PC-9 (cell line): Measurements from ENCODE around the gene CUEDC2. TPM values are rescaled to one million over a fixed set of nuclear protein-coding genes. Genes with fewer than 3 reads are reported as not detected.

Source experiments
- BruUV-seq: library from RNA; stranded (reverse); fragments of 400-500 nt; replicated peaks from 2 replicates; lab custom pipeline; 2021; lab: Mats Ljungman, UMichigan
- CTCF ChIA-PET: fragments of 300-600 bp; sonication (Branson Sonifier 250); formaldehyde crosslinking; loops from one replicate; lab custom pipeline; 2022; ENCODE audit warnings: antibody characterized with exemption; lab: Charles Lee
- POLR2A ChIA-PET: fragments of 300-600 bp; sonication (Branson Sonifier 250); formaldehyde crosslinking; loops from one replicate; lab custom pipeline; 2022; ENCODE audit warnings: antibody characterized with exemption; ENCODE audit not compliant: unreplicated experiment; lab: Charles Lee
- DNase-seq, 2 experiments: peaks; one replicate each; pipeline versions ENCODE4 v3.0.0 to v3.0.0-alpha.2; 2015 to 2022; ENCODE audit warnings: mixed read lengths in 1 of 2
- H2AFZ ChIP-seq: fragments of 200-600 bp; sonication (generic); 2 replicates; pipeline ENCODE4 v1.8.1; 2017; ENCODE audit warnings: antibody characterized with exemption
- H3F3A ChIP-seq: fragments of 200-600 bp; sonication (generic); 2 replicates; pipeline ENCODE4 v1.8.1; 2017; ENCODE audit warnings: antibody characterized with exemption, mild to moderate bottlenecking, low read depth; ENCODE audit not compliant: insufficient read depth
- H3K27ac ChIP-seq: fragments of 200-600 bp; sonication (generic); 2 replicates; pipeline ENCODE4 v1.6.1; 2016; ENCODE audit warnings: mixed run types
- H3K27me3 ChIP-seq: fragments of 200-600 bp; sonication (generic); 2 replicates; pipeline ENCODE4 v1.6.1; 2016; ENCODE audit warnings: low read depth, mixed run types; ENCODE audit not compliant: insufficient read depth
- H3K36me3 ChIP-seq: fragments of 200-600 bp; sonication (generic); 2 replicates; pipeline ENCODE4 v1.6.1; 2016; ENCODE audit warnings: low read depth, mixed run types
- H3K4me1 ChIP-seq: fragments of 200-600 bp; sonication (generic); replicated peaks from 2 replicates; pipeline ENCODE4 v1.6.1; 2016; ENCODE audit warnings: mixed run types; ENCODE audit not compliant: insufficient read depth
- H3K4me2 ChIP-seq: fragments of 200-600 bp; sonication (generic); 2 replicates; pipeline ENCODE4 v1.6.1; 2017; ENCODE audit warnings: mixed run types
- H3K4me3 ChIP-seq: fragments of 200-600 bp; sonication (generic); 2 replicates; pipeline ENCODE4 v1.6.1; 2016; ENCODE audit warnings: mixed run types
- H3K79me2 ChIP-seq: fragments of 200-600 bp; sonication (generic); 2 replicates; pipeline ENCODE4 v1.6.1; 2017; ENCODE audit warnings: low read depth, mixed run types
- H3K9me2 ChIP-seq: fragments of 200-600 bp; sonication (generic); 2 replicates; pipeline ENCODE4 v1.8.1; 2017; ENCODE audit warnings: mild to moderate bottlenecking; ENCODE audit not compliant: insufficient read depth
- H3K9me3 ChIP-seq: fragments of 200-600 bp; sonication (generic); 2 replicates; pipeline ENCODE4 v1.8.1; 2016; ENCODE audit warnings: low read depth; ENCODE audit not compliant: insufficient read depth
- H4K20me1 ChIP-seq: fragments of 200-600 bp; sonication (generic); 2 replicates; pipeline ENCODE4 v1.8.1; 2017; ENCODE audit not compliant: insufficient read depth
- CTCF ChIP-seq: fragments of 200-600 bp; sonication (generic); conservative IDR thresholded peaks from 2 replicates; pipeline ENCODE4 v1.6.1; 2017; ENCODE audit warnings: mixed run types, antibody characterized with exemption, mild to moderate bottlenecking, moderate library complexity
- EZH2 ChIP-seq: fragments of 200-600 bp; sonication (generic); IDR thresholded peaks from 2 replicates; pipeline ENCODE4 v1.8.0; 2017; ENCODE audit warnings: antibody characterized with exemption, low read depth
- intact Hi-C: fragments of 100-400 bp; cut with micrococcal nuclease; formaldehyde crosslinking; loops from one replicate; pipeline ENCODE4 v1.10.0; 2022; ENCODE audit not compliant: unreplicated experiment
- total RNA-seq: library from RNA; stranded (reverse); gene quantifications from 2 replicates; pipeline ENCODE4 v1.2.3, GENCODE V29; 2021

Gene CUEDC2
- total RNA-seq, 1 experiment from 2014 or later = 46.2 TPM

GRCh38 chr10:102423372-102423968 lies 8.9 kb downstream of the CUEDC2 start:
- no peak overlapping the region for H2AFZ ChIP-seq
- H4K20me1 ChIP-seq = no peaks in the 10 kb centered on the region
- ChIA-PET CTCF (interaction anchor here (0.6 to 1.7 kb wide), 4 partner anchors 30 to 301 kb away, joined by 4 to 14 read pairs (median 6); no protein-coding TSS in a partner anchor), POLR2A (interaction anchor here (0.7 kb wide), 1 partner anchor 122 kb away, joined by 16 read pairs; no protein-coding TSS in a partner anchor)
- no peak overlapping the region for H3K27ac ChIP-seq
- intact Hi-C loops = loop anchor here (2.0 to 5.0 kb wide), 4 partner anchors 39 to 291 kb away; partner anchors contain the start of gene PPRC1
- TF ChIP-seq CTCF (no peak), EZH2 (no peak)
- BruUV-seq = no TSS peak
- H3K4me1 ChIP-seq = peaks cover 5% of the 10 kb centered on the region; the same call in 1 of the 2 replicates
- H3K36me3 ChIP-seq = no peaks in the 10 kb centered on the region
- DNase-seq = no peak
- no peaks in the 10 kb centered on the region for H3K9me2 ChIP-seq
- H3K9me3 ChIP-seq = no peaks in the 10 kb centered on the region
- H3K27me3 ChIP-seq = no peaks in the 10 kb centered on the region
- peak overlapping the region; percentile 97 for H3K4me2 ChIP-seq
- H3K79me2 ChIP-seq = no peaks in the 10 kb centered on the region
- no peaks in the 10 kb centered on the region; the same call in 1 of the 2 replicates for H3F3A ChIP-seq
- no peak overlapping the region for H3K4me3 ChIP-seq

GRCh38 chr10:102422545-102423129 lies 9.7 kb downstream of the CUEDC2 start:
- ChIA-PET POLR2A (interaction anchor here (0.7 kb wide), 1 partner anchor 123 kb away, joined by 16 read pairs; no protein-coding TSS in a partner anchor), CTCF (interaction anchor here (0.6 to 1.7 kb wide), 5 partner anchors 9 to 300 kb away, joined by 3 to 14 read pairs (median 5); no protein-coding TSS in a partner anchor)
- peak; percentile 65 to 79 for DNase-seq
- H3K4me3 ChIP-seq = peak overlapping the region; percentile 94
- no peaks in the 10 kb centered on the region for H3K79me2 ChIP-seq
- H3K27ac ChIP-seq = 0 out of 2 replicates have a peak overlapping the region, but pooled peaks have one; percentile 19
- no peaks in the 10 kb centered on the region for H4K20me1 ChIP-seq
- no peaks in the 10 kb centered on the region for H3K36me3 ChIP-seq
- no peaks in the 10 kb centered on the region for H3K27me3 ChIP-seq
- TF ChIP-seq EZH2 (no peak), CTCF (peak; percentile 67)
- intact Hi-C loops = loop anchor here (1.0 to 5.0 kb wide), 5 partner anchors 28 to 290 kb away; partner anchors contain the start of gene PPRC1
- H3K4me1 ChIP-seq = peaks cover 5% of the 10 kb centered on the region; the same call in 1 of the 2 replicates
- TSS peak; percentile 24 for BruUV-seq
- no peaks in the 10 kb centered on the region; the same call in 1 of the 2 replicates for H3F3A ChIP-seq
- peak overlapping the region; percentile 74 for H2AFZ ChIP-seq
- H3K9me2 ChIP-seq = no peaks in the 10 kb centered on the region
- H3K9me3 ChIP-seq = no peaks in the 10 kb centered on the region
- peak overlapping the region; percentile 97 for H3K4me2 ChIP-seq

- no peaks in the 10 kb centered on the region for H3K79me2 ChIP-seq
- ChIA-PET CTCF (interaction anchor here (1.2 to 1.7 kb wide), 2 partner anchors 10 to 191 kb away, joined by 3 to 5 read pairs; no protein-coding TSS in a partner anchor), POLR2A (interaction anchor here (0.6 kb wide), 1 partner anchor 120 kb away, joined by 7 read pairs; no protein-coding TSS in a partner anchor)
- H3K27me3 ChIP-seq = no peaks in the 10 kb centered on the region
- H3K9me3 ChIP-seq = no peaks in the 10 kb centered on the region
- no peaks in the 10 kb centered on the region; the same call in 1 of the 2 replicates for H3F3A ChIP-seq
- peaks cover 5% of the 10 kb centered on the region; the same call in 1 of the 2 replicates for H3K4me1 ChIP-seq
- peak in 1 of 2 experiments; percentile 41 for DNase-seq
- BruUV-seq = no TSS peak
- H3K9me2 ChIP-seq = no peaks in the 10 kb centered on the region
- 0 out of 2 replicates have a peak overlapping the region, but pooled peaks have one; percentile 57 for H3K27ac ChIP-seq
- intact Hi-C loops = loop anchor here (1.0 to 5.0 kb wide), 6 partner anchors 19 to 289 kb away; partner anchors contain the start of gene PPRC1
- peak overlapping the region; percentile 94 for H3K4me3 ChIP-seq
- no peaks in the 10 kb centered on the region for H3K36me3 ChIP-seq
- no peaks in the 10 kb centered on the region for H4K20me1 ChIP-seq
- H2AFZ ChIP-seq = peak overlapping the region; percentile 94
- H3K4me2 ChIP-seq = peak overlapping the region; percentile 97
- TF ChIP-seq CTCF (no peak), EZH2 (no peak)
Measured at GRCh38 chr10:102421757-102422512, 10.4 kb downstream of the CUEDC2 start.
